GM18867 (cell line): ENCODE results near the gene PTX4.
"Not testable (repeated sequence)": the region's sequence is repeated elsewhere in the genome, so short reads cannot be mapped to it uniquely, and the experiment has no call there.

ENCODE experiments used
- ATAC-seq: cut with Tn5 transposase; IDR thresholded peaks from one replicate; pipeline ENCODE4 v1.9.1; 2021; ENCODE audit warnings: mild to moderate bottlenecking, moderate library complexity; ENCODE audit not compliant: unreplicated experiment

The PTX4 gene

DNA sequence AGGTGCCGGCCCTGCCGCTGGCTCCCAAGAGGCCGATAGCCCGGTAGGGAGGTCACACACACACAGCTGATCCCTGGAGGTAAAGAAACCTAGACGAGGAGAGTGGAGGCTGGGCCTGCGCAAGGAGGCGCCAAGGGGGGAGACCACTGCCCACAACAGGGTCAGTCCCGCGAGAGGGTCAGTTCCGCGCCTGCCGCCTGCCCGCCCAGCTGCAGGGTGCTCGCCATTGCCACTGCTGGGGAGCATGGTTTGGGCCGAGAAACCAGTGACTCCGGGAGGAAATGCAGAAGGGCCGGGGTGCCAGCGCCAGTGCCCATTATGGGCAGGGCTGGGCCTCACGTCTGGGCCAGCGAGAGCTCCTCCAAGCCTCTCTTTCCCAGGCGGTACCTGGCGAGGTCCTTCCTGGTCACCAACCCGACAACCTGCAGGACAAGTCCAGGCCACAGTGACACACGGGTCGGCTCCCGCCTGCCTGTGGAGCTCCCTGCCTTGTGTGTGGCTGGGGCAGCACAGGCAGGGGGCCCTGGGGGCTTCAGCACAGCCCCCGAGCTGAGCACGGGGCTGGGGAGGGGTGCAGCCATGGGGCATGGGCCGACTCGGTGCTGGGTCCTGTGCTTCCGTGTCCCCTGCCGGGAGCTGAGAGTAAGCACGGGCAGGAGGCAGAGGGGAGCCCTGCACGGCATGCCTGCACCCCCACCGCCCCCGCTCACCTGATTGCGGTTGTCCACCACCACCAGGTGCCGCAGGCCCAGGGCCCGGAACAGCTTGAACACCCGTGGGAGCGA lies 42.3 kb downstream of the PTX4 start:
- no peak for ATAC-seq

DNA sequence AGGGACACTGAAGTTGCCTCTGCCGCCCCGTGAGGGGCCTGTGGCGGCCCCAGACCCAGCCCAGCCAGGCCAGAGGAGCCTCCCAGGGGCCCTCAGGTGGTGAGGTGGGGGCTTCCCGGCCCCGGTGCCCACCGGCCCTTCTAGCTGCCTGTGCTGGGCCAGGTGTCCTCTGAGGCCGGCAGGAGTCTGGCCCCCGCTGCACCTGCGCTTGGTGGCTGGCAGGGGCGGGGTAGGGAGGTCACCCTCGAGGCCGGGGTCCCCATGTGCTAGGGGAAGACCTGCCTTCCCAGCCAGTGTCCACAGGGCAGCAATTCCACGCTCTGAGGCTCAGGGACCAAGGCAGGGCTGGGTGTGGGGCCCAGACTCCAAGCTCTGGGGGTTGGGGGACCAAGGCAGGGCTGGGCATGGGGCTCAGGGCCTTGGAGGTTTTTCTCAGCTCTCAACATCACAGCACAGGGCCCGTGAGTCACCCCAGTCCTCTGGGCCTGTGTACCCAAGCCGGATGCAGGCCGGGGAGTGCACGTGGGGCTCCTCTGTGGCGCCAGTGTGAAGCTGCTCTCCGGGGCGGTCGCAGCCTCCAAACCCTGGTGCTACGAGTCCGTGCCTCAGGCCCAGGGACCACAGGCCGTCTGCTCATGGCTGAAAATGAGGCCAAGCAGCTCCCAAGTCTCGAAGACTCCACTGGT lies 43.1 kb downstream of the PTX4 start:
- no peak for ATAC-seq

- no peak for ATAC-seq
Measured at GRCh38 chr16:1444730-1445517, 43.8 kb downstream of the PTX4 start.

DNA sequence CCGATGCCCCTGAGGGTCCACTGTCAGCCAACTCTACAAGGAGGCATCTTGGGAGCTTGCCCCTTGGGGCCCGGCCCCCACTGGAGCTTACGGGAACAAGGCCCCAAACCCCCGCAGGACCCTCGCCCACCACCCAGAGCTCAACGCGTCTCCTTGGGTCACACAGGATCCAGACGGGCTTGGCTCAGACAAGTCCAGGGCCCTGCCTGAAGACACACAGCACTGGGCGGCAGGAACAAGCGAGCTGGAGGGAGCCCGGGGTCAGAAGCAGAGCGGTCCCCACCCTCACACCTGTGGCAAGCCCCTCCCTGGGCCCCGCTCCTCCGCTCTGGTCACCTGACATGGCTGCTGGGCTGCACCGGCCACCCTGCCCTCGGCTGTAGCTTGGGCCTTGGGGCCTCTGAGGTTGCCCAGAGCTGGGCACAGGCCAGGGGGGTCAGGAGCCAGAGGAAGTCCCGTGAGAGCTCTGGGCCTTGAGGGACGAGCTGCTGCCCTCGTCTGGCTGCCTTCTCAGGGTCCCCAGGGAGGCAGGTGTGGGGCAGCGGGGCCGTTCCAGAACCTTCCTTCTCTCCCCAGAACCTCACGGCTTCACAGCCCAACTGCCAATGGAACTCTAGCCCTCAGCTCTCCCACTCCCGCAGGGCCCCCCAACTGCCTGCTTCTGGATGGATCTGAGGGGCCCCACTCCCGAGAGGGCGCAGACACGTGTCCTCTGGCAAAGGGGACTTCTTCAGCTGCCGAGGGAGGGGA lies 44.6 kb downstream of the PTX4 start, which contains the start of gene CCDC154:
CCDC154 (minus strand) TSS at position 577 of the 750 bp plus-strand sequence; CDS start at position 343, 234 bp downstream.
- no peak for ATAC-seq

DNA sequence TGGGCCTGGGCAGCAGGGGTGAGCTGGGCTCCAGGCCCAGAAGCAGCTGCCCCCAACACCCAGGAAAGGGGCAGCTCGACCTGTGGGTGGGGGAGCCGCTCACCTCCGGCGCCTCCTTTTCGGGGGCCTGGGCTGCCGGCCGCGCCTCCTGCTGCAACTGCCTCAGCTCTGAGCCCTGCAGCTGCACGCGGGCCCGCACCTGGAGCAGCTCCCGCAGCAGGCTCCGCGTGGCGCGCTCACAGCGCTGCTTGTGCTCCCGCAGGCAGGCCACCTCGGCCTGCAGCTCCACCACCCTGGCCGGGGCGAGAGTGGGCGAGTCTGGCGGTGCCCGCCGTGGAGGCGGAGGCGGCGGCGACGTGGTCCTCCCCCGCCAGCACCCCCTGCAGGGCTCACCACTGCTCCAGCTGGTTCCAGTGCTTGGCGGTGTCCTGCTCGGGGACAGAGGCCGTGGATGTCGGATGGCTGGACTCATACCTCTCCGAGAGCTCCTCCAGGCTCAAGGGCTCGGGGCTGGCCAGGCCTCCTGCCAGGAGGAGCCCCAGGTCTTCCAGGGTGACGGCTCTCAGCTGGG lies 45.3 kb downstream of the PTX4 start:
- ATAC-seq: no peak

DNA sequence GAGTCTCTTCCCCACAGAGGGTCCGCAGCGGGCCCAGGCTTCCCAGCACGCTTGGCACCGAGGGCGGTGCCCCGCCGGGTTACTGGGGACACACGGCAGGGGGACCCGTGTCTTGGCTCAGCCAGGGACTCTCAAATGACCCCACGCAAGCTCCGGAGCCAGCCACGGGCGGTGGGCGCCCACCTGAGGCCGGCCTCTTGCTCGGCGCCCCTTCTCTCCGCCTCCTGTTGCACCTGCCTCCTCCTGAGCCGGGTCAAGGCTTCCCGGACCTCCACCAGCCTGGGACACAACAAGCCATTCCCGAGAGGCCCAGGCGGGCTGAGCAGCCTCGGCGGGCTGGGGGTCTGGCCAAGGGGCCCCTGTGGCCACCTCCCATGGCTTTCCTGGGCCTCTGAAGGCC lies 46.0 kb downstream of the PTX4 start:
- no peak for ATAC-seq

- no peak for ATAC-seq
Measured at GRCh38 chr16:1441391-1441829, 47.3 kb downstream of the PTX4 start.

DNA sequence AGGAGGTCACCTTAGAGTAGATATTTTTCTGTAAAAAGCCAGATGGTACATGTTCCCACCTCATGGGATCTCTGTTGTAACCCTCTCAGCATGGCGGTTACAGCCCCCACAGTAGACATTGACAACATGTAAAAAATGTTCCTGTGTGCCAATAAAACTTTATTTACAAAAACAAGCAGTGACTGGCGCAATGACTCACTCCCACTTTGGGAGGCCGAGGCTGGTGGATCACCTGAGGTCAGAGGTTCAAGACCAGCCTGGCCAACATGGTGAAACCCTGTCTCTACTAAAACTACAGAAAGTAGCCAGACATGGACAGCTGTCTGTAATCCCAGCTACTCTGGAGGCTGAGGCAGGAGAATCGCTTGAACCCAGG lies 49.1 kb downstream of the PTX4 start:
- ATAC-seq: not testable (repeated sequence)

GRCh38 chr16:1439058-1439698 lies 49.6 kb downstream of the PTX4 start:
- ATAC-seq: no peak

DNA sequence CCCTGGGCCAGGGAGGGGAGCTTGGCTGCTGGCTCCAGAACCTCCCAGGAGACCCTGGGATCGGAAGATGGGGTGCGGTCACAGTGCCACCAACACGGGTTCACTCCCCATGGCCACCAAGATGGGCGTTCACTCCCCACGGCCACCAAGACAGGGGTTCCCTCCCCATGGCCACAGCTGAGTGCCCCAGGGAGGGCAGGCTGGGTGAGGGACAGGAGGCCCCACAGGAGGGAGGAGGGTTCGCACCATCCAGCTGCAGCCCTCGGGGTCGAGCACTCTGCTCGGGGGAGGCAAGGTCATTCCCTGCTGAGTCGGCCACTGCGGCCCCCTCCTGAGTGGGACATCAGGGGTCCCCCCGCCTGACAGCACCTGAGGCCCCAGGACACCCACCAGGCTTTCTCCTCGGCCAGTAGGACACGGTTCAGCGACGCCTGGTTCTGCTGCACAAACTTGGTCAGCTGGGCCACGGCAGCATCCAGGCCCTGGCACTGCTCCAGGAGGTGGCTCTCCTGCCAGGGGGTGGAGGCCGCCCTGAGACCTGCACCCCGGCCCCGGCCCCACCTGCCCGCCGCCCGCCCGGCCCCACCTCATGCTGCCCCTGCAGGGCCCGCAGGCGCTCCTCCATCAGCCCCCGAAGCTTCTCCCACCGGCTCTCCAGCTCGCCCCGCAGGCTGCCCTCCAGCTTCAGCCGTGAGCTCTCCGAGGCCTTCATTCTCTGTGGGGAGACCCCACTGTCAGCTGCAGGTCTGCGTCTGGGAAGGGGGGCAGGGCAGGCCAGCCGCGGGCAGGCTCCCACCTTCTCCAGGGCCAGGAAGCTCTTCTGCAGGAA lies 50.3 kb downstream of the PTX4 start:
- no peak for ATAC-seq

DNA sequence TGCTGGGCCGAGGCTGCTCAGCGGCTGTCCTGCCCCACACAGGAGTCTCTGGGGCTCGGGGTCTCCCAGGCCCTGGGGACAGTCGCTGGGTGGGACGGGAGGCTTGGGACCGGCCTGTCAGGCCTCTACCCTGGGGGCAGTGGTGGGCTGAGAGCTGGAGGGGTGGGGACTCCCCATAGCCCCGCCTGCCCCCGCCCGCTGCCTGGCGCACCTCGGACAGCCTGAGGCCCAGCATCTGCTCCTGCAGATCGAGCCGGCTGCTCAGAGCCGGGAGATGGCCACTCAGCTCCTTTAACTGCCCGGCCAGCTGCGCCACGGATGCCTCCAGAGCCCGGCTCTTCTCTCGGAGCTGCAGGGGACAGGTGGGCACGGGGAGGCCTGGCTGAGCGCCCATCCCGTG lies 51.1 kb downstream of the PTX4 start:
- ATAC-seq: no peak

DNA sequence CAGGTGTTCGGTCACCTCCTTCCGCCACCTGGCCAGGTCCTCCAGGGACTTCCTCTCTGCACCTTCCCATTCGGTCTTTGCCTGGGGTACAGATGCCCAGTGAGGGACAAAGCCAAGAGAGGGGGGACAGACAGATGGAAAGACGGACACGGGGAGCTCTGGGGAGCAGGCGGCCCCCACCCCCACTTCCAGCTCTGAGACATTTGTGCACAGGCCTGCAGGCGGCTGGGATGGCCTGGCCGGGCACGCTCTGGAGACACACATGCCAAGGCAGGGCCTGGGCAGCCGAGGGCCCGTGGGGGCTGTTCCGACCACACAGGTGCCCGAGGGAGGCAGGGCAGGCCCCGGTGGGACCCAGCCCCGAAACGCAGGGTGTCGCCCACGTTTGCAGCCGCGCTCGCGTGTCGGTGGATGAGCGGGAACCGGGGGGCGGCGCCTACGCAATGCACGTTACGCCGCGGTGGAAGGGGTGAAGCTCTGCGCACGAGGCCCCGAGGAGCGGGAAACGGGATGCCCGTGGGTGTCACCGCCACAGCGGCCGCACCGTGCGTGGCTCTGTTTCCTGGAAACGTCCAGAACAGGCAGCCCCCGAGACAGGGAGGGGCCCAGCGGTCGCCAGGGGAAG lies 51.9 kb downstream of the PTX4 start:
- ATAC-seq: no peak

- ATAC-seq: no peak
Measured at GRCh38 chr16:1435921-1436697, 52.6 kb downstream of the PTX4 start.
